ENCODE data around the gene PSENEN. TPM values are rescaled to one million over a fixed set of nuclear protein-coding genes. Genes with fewer than 3 reads are reported as not detected.

The PSENEN gene, protein sequence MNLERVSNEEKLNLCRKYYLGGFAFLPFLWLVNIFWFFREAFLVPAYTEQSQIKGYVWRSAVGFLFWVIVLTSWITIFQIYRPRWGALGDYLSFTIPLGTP
- 15.7 and 16.0 TPM in 2 replicates for total RNA-seq
- 31.4 and 35.5 TPM in 2 replicates for polyA plus RNA-seq
- polyA plus RNA-seq (2012) = 51.7 and 65.5 TPM in 2 replicates
- polyA minus RNA-seq (ENCODE audit: low replicate concordance) = 49.0 and 51.5 TPM in 2 replicates

GRCh38 chr19:35745328-35746086 lies at the start of gene PSENEN, which contains the start of gene U2AF1L4:
PSENEN (plus strand) TSS chr19:35745651; CDS start chr19:35745931, 280 bp downstream.
U2AF1L4 (minus strand) TSS chr19:35745418; CDS start chr19:35745391, 27 bp downstream.
- Histone ChIP-seq H4K20me1 (ENCODE audit: control insufficient read depth, extremely low read depth, insufficient read depth, low read length) (no peaks in the 10 kb centered on the region), H3K27me3 (ENCODE audit: control insufficient read depth, insufficient read depth, low read length) (no peaks in the 10 kb centered on the region), H3K9ac (ENCODE audit: insufficient read depth, low read length) (peak within 1 kb of the TSS; percentile 94), H3K36me3 (ENCODE audit: control insufficient read depth, insufficient read depth, low read length) (no peaks in the 10 kb centered on the region), H3K9me3 (ENCODE audit: control insufficient read depth, insufficient read depth, low read depth, low read length) (no peaks in the 10 kb centered on the region), H2AFZ (ENCODE audit: low read length) (peak within 1 kb of the TSS; percentile 73), H3K4me2 (ENCODE audit: extremely low read depth, insufficient read depth, low read length) (peak within 1 kb of the TSS; percentile 89), H3K4me3 (replicated peaks in 1 of 4; ENCODE audit: control extremely low read depth in 1 of 4, insufficient read depth in 1 of 4, low read depth in 3 of 4, low read length in 4 of 4) (peak within 1 kb of the TSS; percentile 72 to 91 (median 82)), H3K79me2 (ENCODE audit: control insufficient read depth, insufficient read depth, low read length) (peaks cover 24% of the 10 kb centered on the region), H3K27ac (ENCODE audit: insufficient read depth, low read length) (peak within 1 kb of the TSS; percentile 95), H3K4me1 (ENCODE audit: control insufficient read depth, extremely low read depth, insufficient read depth, low read length) (peaks cover 8% of the 10 kb centered on the region)
- TF ChIP-seq EZH2 (IDR thresholded peaks at IDR 0.05; ENCODE audit: low read length, missing control alignments) = no peak
- TF ChIP-seq CTCF (conservative IDR thresholded peaks at IDR 0.05 in 1 of 2, IDR thresholded peaks at IDR 0.05 in 1 of 2; ENCODE audit: low read depth in 1 of 2, low read length in 2 of 2) = no peak
- DNase-seq (ENCODE audit: low read depth in 2 of 2) = peak; percentile 99 to 100

DNA sequence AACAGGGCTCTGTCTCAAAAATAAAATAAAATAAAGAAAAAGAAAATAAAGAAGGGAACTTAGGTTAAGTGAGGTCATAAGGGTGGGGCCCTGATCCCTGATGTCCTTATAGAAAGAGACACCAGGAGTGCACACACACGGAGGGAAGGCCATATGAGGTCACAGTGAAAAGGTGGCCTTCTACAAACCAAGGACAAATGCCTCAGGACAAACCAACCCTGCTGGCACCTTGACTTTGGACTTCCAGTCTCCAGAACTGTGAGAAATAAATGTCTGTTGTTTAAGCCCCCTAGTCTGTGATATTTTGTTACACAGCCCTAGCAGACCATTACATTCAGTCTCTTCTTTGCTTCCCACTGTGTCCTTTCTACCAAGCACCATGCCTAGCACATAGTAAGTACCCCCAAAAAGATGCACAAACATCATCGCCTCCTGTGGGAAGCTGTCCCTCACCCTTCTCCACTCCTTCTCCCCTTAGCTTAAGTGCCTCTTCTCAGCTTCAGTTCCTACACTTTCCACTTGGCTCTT lies 49.5 kb upstream of the PSENEN start:
- no peaks in the 10 kb centered on the region for H3K9me3 ChIP-seq (ENCODE audit: control insufficient read depth, insufficient read depth, low read depth, low read length)
- H3K36me3 ChIP-seq (ENCODE audit: control insufficient read depth, insufficient read depth, low read length) = no peaks in the 10 kb centered on the region
- no peak for TF ChIP-seq CTCF (conservative IDR thresholded peaks at IDR 0.05 in 1 of 2, IDR thresholded peaks at IDR 0.05 in 1 of 2; ENCODE audit: low read depth in 1 of 2, low read length in 2 of 2)
- no peak for TF ChIP-seq EZH2 (IDR thresholded peaks at IDR 0.05; ENCODE audit: low read length, missing control alignments)
- no peak overlapping the region for H3K4me3 ChIP-seq (replicated peaks in 1 of 4; ENCODE audit: control extremely low read depth in 1 of 4, insufficient read depth in 1 of 4, low read depth in 3 of 4, low read length in 4 of 4)
- no peaks in the 10 kb centered on the region for H3K79me2 ChIP-seq (ENCODE audit: control insufficient read depth, insufficient read depth, low read length)
- no peak overlapping the region for H3K27ac ChIP-seq (ENCODE audit: insufficient read depth, low read length)
- H3K4me2 ChIP-seq (ENCODE audit: extremely low read depth, insufficient read depth, low read length) = no peak overlapping the region
- no peak for DNase-seq (ENCODE audit: low read depth in 2 of 2)
- no peaks in the 10 kb centered on the region for H3K4me1 ChIP-seq (ENCODE audit: control insufficient read depth, extremely low read depth, insufficient read depth, low read length)
- no peak overlapping the region for H2AFZ ChIP-seq (ENCODE audit: low read length)
- H3K27me3 ChIP-seq (ENCODE audit: control insufficient read depth, insufficient read depth, low read length) = no peaks in the 10 kb centered on the region
- no peaks in the 10 kb centered on the region for H4K20me1 ChIP-seq (ENCODE audit: control insufficient read depth, extremely low read depth, insufficient read depth, low read length)
- H3K9ac ChIP-seq (ENCODE audit: insufficient read depth, low read length) = no peak overlapping the region

- no peaks in the 10 kb centered on the region for H3K4me1 ChIP-seq (ENCODE audit: control insufficient read depth, extremely low read depth, insufficient read depth, low read length)
- H3K9me3 ChIP-seq (ENCODE audit: control insufficient read depth, insufficient read depth, low read depth, low read length) = no peaks in the 10 kb centered on the region
- no peak for DNase-seq (ENCODE audit: low read depth in 2 of 2)
- H3K9ac ChIP-seq (ENCODE audit: insufficient read depth, low read length) = no peak overlapping the region
- H3K27me3 ChIP-seq (ENCODE audit: control insufficient read depth, insufficient read depth, low read length) = no peaks in the 10 kb centered on the region
- H2AFZ ChIP-seq (ENCODE audit: low read length) = no peak overlapping the region
- H4K20me1 ChIP-seq (ENCODE audit: control insufficient read depth, extremely low read depth, insufficient read depth, low read length) = no peaks in the 10 kb centered on the region
- no peaks in the 10 kb centered on the region for H3K36me3 ChIP-seq (ENCODE audit: control insufficient read depth, insufficient read depth, low read length)
- no peak overlapping the region for H3K4me2 ChIP-seq (ENCODE audit: extremely low read depth, insufficient read depth, low read length)
- no peaks in the 10 kb centered on the region for H3K79me2 ChIP-seq (ENCODE audit: control insufficient read depth, insufficient read depth, low read length)
- TF ChIP-seq EZH2 (IDR thresholded peaks at IDR 0.05; ENCODE audit: low read length, missing control alignments) (no peak), CTCF (conservative IDR thresholded peaks at IDR 0.05 in 1 of 2, IDR thresholded peaks at IDR 0.05 in 1 of 2; ENCODE audit: low read depth in 1 of 2, low read length in 2 of 2) (no peak)
- no peak overlapping the region for H3K27ac ChIP-seq (ENCODE audit: insufficient read depth, low read length)
- H3K4me3 ChIP-seq (replicated peaks in 1 of 4; ENCODE audit: control extremely low read depth in 1 of 4, insufficient read depth in 1 of 4, low read depth in 3 of 4, low read length in 4 of 4) = no peak overlapping the region
Measured at GRCh38 chr19:35696835-35697234, 48.6 kb upstream of the PSENEN start.

Data from fibroblast of lung (primary cell).